Common myeloid progenitor, CD34-positive (primary cell): ENCODE data around the gene ZFAND3.

ENCODE experiments used
- CTCF ChIA-PET: fragments of 350-600 bp; sonication (Branson Sonifier 250); formaldehyde crosslinking; loops from one replicate; lab custom pipeline; 2021; ENCODE audit warnings: antibody characterized with exemption; lab: Charles Lee
- POLR2A ChIA-PET: fragments of 350-600 bp; sonication (Branson Sonifier 250); formaldehyde crosslinking; loops from one replicate; lab custom pipeline; 2021; ENCODE audit warnings: antibody characterized with exemption; lab: Charles Lee
- DNase-seq, 3 donors: peaks; one replicate each; pipeline versions ENCODE4 v3.0.0 to v3.0.0-alpha.2; 2013
- H3K27ac ChIP-seq, 2 experiments: 1 replicate in 1 of 2; 2 replicates in 1 of 2; pipeline ENCODE4 v1.7.0; 2013; ENCODE audit warnings: inconsistent platforms in 2 of 2, low read length in 2 of 2, mild to moderate bottlenecking in 2 of 2, low read depth in 1 of 2, moderate library complexity in 1 of 2; ENCODE audit not compliant: severe bottlenecking in 2 of 2, insufficient read depth in 1 of 2, poor library complexity in 1 of 2
- H3K27me3 ChIP-seq, 5 experiments: replicated peaks in 2 of 5; 1 replicate in 3 of 5; 2 replicates in 2 of 5; pipeline versions ENCODE4 v1.6.1 to v1.7.0; 2013; ENCODE audit warnings: low read length in 4 of 5, mild to moderate bottlenecking in 2 of 5, moderate library complexity in 2 of 5, inconsistent platforms in 1 of 5; ENCODE audit not compliant: insufficient read depth in 5 of 5, control insufficient read depth in 4 of 5
- H3K36me3 ChIP-seq, 4 experiments: 1 replicate in 2 of 4; 2 replicates in 2 of 4; pipeline versions ENCODE4 v1.6.1 to v1.7.0; 2013; ENCODE audit warnings: low read length in 3 of 4, control low read depth in 1 of 4, mild to moderate bottlenecking in 1 of 4; ENCODE audit not compliant: control insufficient read depth in 4 of 4, insufficient read depth in 4 of 4
- H3K4me1 ChIP-seq, 4 experiments: 1 replicate in 3 of 4; 2 replicates in 1 of 4; pipeline versions ENCODE4 v1.6.1 to v1.7.1; 2013; ENCODE audit warnings: low read length in 3 of 4, mild to moderate bottlenecking in 3 of 4, control low read depth in 1 of 4, inconsistent platforms in 1 of 4, moderate library complexity in 1 of 4; ENCODE audit not compliant: control insufficient read depth in 4 of 4, insufficient read depth in 4 of 4; ENCODE audit errors: control extremely low read depth in 1 of 4
- H3K4me3 ChIP-seq, 7 experiments: 1 replicate in 4 of 7; 2 replicates in 3 of 7; pipeline versions ENCODE4 v1.5.1 to v1.7.0; 2013; ENCODE audit warnings: mild to moderate bottlenecking in 7 of 7, low read length in 6 of 7, moderate library complexity in 6 of 7, inconsistent platforms in 2 of 7, low read depth in 2 of 7, control low read depth in 1 of 7; ENCODE audit not compliant: insufficient read depth in 4 of 7, control insufficient read depth in 1 of 7; ENCODE audit errors: extremely low read depth in 1 of 7
- H3K9me3 ChIP-seq, 5 experiments: 1 replicate in 4 of 5; 2 replicates in 1 of 5; pipeline versions ENCODE4 v1.6.1 to v1.7.1; 2013; ENCODE audit warnings: low read length in 4 of 5, mild to moderate bottlenecking in 2 of 5, inconsistent platforms in 1 of 5, low read depth in 1 of 5, moderate library complexity in 1 of 5; ENCODE audit not compliant: control insufficient read depth in 4 of 5, insufficient read depth in 2 of 5; ENCODE audit errors: control extremely low read depth in 1 of 5
- WGBS: methylation state at CpG from one replicate; pipeline ENCODE4 v1.1.5; 2013; ENCODE audit not compliant: insufficient coverage; 5-methylcytosine and 5-hydroxymethylcytosine counted together

Gene ZFAND3

GRCh38 chr6:37826188-37826587 is 6.7 kb downstream of the ZFAND3 start:
- Histone ChIP-seq H3K27me3 (no peaks in the 10 kb centered on the region), H3K9me3 (no peaks in the 10 kb centered on the region), H3K36me3 (peaks cover 0 to 13% (median 0%) of the 10 kb centered on the region in 4 experiments), H3K27ac (no peak overlapping the region), H3K4me1 (peaks cover 17 to 48% (median 28%) of the 10 kb centered on the region in 4 experiments), H3K4me3 (no peak overlapping the region)
- DNase-seq = no peak
- CTCF ChIA-PET = interaction anchor here (0.6 to 2.2 kb wide), 4 partner anchors 11 to 33 kb away, joined by 3 to 7 read pairs (median 4); no protein-coding TSS in a partner anchor
- 89% methylated on average over 6 of the region's 6 CpGs for WGBS
- POLR2A ChIA-PET = no interaction called here

- WGBS = 90% methylated on average over 2 of the region's 2 CpGs
Observed at GRCh38 chr6:37826993-37827392, 7.5 kb downstream of the ZFAND3 start.

DNA sequence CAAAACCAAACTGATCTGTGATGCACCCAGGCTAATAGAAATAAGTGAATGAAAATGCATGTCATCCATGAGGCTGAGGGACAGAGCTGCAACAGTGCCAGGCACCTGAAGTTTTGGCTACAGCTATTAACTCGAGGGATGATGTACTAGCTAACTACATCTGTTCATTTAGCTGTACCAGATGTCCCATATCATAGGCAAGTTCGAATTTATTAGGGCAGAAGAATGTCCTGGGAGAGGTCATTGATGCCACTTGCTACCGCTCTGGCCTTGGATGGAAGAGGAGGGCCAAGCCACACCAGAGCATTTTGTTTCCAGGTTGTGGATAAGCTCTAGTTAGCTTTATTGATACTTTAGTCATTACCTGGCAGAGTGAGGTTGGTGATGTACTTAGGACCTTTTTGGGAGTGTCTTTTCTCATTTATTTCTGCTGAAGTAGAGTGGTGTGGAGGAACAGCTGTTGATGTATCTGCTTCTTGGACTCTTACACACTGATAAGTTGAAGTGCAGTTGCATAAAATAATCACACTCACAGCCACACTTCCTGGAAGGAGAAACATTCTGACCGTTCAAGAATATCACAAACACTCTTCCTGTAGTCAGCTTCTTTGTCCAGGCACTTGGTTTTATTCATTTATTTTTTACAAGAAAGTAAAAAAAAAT is 8.2 kb downstream of the ZFAND3 start:
- POLR2A ChIA-PET = no interaction called here
- no peak for DNase-seq
- H3K9me3 ChIP-seq = no peaks in the 10 kb centered on the region
- CTCF ChIA-PET = interaction anchor here (0.8 to 2.2 kb wide), 7 partner anchors 12 to 123 kb away, joined by 3 to 7 read pairs (median 4); no protein-coding TSS in a partner anchor
- H3K27ac ChIP-seq = peak overlapping the region in 1 of 2 experiments; percentile 32
- H3K36me3 ChIP-seq = peaks cover 0 to 8% (median 0%) of the 10 kb centered on the region in 4 experiments
- no peaks in the 10 kb centered on the region for H3K27me3 ChIP-seq
- H3K4me1 ChIP-seq = peaks cover 14 to 35% (median 16%) of the 10 kb centered on the region in 4 experiments
- WGBS = 100% methylated on average over 1 of the region's 4 CpGs
- H3K4me3 ChIP-seq = no peak overlapping the region

More at GRCh38 chr6:37826993-37827392, 7.5 kb downstream of the ZFAND3 start:
- DNase-seq = no peak
- Histone ChIP-seq H3K4me3 (no peak overlapping the region), H3K27me3 (no peaks in the 10 kb centered on the region), H3K36me3 (peaks cover 0 to 13% (median 0%) of the 10 kb centered on the region in 4 experiments), H3K4me1 (peaks cover 15 to 41% (median 21%) of the 10 kb centered on the region in 4 experiments), H3K9me3 (no peaks in the 10 kb centered on the region), H3K27ac (no peak overlapping the region)
- ChIA-PET CTCF (interaction anchor here (0.6 to 2.2 kb wide), 7 partner anchors 17 to 246 kb away, joined by 3 to 7 read pairs (median 4); no protein-coding TSS in a partner anchor), POLR2A (interaction anchor here (0.6 kb wide), 1 partner anchor 39 kb away, joined by 5 read pairs; no protein-coding TSS in a partner anchor)

DNA sequence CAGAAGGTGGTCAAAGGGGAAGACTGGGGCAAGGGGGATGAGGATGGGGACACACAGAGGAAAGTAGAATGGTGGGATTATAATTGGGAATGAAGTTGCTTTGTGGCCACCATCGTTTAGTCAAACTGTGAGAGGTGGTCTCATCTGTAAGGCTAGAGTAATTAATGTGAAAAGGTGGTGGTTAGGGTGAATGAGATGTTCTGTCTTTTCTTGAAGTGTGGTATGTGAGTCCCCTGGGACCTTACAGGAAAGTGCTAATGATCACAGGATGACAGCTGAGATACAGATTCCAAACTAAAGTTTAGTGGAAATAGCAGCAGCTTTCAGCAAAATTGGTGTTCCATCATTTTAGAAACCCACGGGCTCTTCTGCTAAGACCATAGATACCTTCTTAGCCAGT is 10.7 kb downstream of the ZFAND3 start:
- CTCF ChIA-PET = no interaction called here
- peaks cover 8 to 33% (median 16%) of the 10 kb centered on the region in 4 experiments for H3K4me1 ChIP-seq

DNA sequence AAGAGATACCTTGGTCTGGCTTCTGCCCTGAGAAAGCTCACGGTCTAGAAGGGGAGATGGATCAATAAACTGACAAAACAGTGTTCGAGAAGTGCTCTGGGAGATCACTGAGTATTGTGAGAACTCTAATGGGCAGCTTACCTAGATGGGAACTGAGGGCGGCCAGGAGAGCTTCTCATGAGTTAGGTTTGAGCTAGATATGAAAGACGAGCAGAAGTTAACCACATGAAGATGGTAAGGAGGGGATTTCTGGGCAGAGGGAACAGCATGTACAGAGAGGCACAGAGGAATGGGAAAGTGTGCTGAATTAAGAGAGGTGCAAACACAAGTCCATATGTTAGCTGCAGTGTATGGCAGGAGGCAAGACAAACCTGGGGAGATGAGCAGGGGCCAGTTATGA is 11.9 kb downstream of the ZFAND3 start:
- no peak for DNase-seq
- ChIA-PET POLR2A (interaction anchor here (1.0 kb wide), 1 partner anchor 20 kb away, joined by 3 read pairs; no protein-coding TSS in a partner anchor), CTCF (no interaction called here)
- H3K36me3 ChIP-seq = peaks cover 2 to 16% (median 6%) of the 10 kb centered on the region in 4 experiments
- WGBS = 92% methylated on average over 4 of the region's 4 CpGs
- peaks cover 8 to 25% (median 13%) of the 10 kb centered on the region in 4 experiments for H3K4me1 ChIP-seq
- no peak overlapping the region for H3K4me3 ChIP-seq
- H3K27me3 ChIP-seq = no peaks in the 10 kb centered on the region
- no peak overlapping the region for H3K27ac ChIP-seq
- H3K9me3 ChIP-seq = peaks cover 0 to 11% (median 3%) of the 10 kb centered on the region in 5 experiments

More for the DNA sequence above, 10.7 kb downstream of the ZFAND3 start:
- POLR2A ChIA-PET = interaction anchor here (1.0 kb wide), 1 partner anchor 21 kb away, joined by 3 read pairs; no protein-coding TSS in a partner anchor
- Histone ChIP-seq H3K27ac (no peak overlapping the region), H3K9me3 (peaks cover 0 to 11% (median 3%) of the 10 kb centered on the region in 5 experiments), H3K36me3 (peaks cover 2 to 14% (median 4%) of the 10 kb centered on the region in 4 experiments), H3K4me3 (no peak overlapping the region), H3K27me3 (no peaks in the 10 kb centered on the region)
- DNase-seq = no peak
- 97% methylated on average over 2 of the region's 2 CpGs for WGBS

GRCh38 chr6:37835923-37836322 is 16.4 kb downstream of the ZFAND3 start:
- no peak for DNase-seq
- Histone ChIP-seq H3K27me3 (no peaks in the 10 kb centered on the region), H3K4me3 (no peak overlapping the region), H3K4me1 (peaks cover 0 to 10% (median 4%) of the 10 kb centered on the region in 4 experiments), H3K27ac (no peak overlapping the region), H3K36me3 (peaks cover 3 to 13% (median 9%) of the 10 kb centered on the region in 4 experiments), H3K9me3 (peaks cover 0 to 11% (median 3%) of the 10 kb centered on the region in 5 experiments)
- no CpG with 5 or more reads among the region's 2 CpGs for WGBS
- ChIA-PET POLR2A (no interaction called here), CTCF (no interaction called here)
